DND-41 (cell line): ENCODE measurements around the gene APOM.

ENCODE experiments used
- CTCF ChIP-seq: IDR thresholded peaks from 2 replicates; pipeline ENCODE4 v1.5.1; 2012; ENCODE audit warnings: borderline replicate concordance, low read length, moderate library complexity, mild to moderate bottlenecking; ENCODE audit not compliant: poor library complexity, severe bottlenecking; ENCODE audit errors: extremely low read depth
- EZH2 ChIP-seq: IDR thresholded peaks from 3 replicates; pipeline ENCODE4 v1.6.1; 2012; ENCODE audit warnings: borderline replicate concordance, low read depth, mild to moderate bottlenecking, moderate library complexity, low read length, inconsistent platforms; ENCODE audit not compliant: severe bottlenecking

GRCh38 chr6:31617010-31617409 is 38.7 kb upstream of the APOM start:
- TF ChIP-seq CTCF (no peak), EZH2 (no peak)
